ENCODE measurements around the gene AFF1.

DNA sequence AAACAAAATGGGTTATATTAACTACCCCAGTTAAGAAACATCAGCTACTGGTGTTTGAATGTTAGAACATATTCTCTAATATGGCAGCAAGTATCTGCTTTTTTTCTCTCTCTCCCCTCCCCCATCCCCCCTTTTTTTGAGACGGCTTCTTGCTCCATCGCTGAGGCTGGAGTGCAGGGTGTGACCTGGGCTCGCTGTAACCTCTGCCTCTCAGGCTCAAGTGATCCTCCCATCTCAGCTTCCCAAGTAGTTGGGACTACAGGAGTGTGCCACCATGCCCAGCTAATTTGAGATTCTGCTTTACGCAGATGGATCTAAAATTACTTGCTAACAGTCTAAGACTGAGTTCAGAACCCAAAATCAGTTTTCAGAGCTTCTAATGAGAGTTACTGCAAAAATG, 101.9 kb downstream of the AFF1 start:
- TF ChIP-seq POLR2A (IDR thresholded peaks at IDR 0.05) (no peak), CTCF (IDR thresholded peaks at IDR 0.05) (no peak)

All from esophagus squamous epithelium (tissue), 4 donors.